PC-3 (cell line): Measurements from ENCODE around the gene IL10. TPM values are rescaled to one million over a fixed set of nuclear protein-coding genes. Genes with fewer than 3 reads are reported as not detected.

Experiments
- ATAC-seq: fragments of 200-7000 bp; cut with Tn5 transposase; 2 replicates; pipeline ENCODE4 v1.9.1; 2020; ENCODE audit warnings: mild to moderate bottlenecking, moderate library complexity
- BruUV-seq: library from RNA; stranded (reverse); fragments of 400-500 nt; replicated peaks from 2 replicates; lab custom pipeline; 2021; lab: Mats Ljungman, UMichigan
- CTCF ChIA-PET: fragments of 300-600 bp; sonication (Branson Sonifier 250); formaldehyde crosslinking; loops from one replicate; lab custom pipeline; 2022; ENCODE audit warnings: antibody characterized with exemption; lab: Charles Lee
- POLR2A ChIA-PET: fragments of 300-600 bp; sonication (Branson Sonifier 250); formaldehyde crosslinking; loops from one replicate; lab custom pipeline; 2022; ENCODE audit warnings: antibody characterized with exemption; ENCODE audit not compliant: unreplicated experiment; lab: Charles Lee
- DNase-seq: peaks from one replicate; pipeline ENCODE4 v3.0.0-alpha.2; 2015
- H2AFZ ChIP-seq: fragments of 300-600 bp; sonication (generic); 2 replicates; pipeline ENCODE4 v1.6.0; 2016; ENCODE audit warnings: antibody characterized with exemption, low read length
- H3F3A ChIP-seq: fragments of 300-600 bp; sonication (generic); one replicate; pipeline ENCODE4 v1.6.0; 2017; ENCODE audit warnings: antibody characterized with exemption, low read length, control low read depth, mild to moderate bottlenecking; ENCODE audit not compliant: unreplicated experiment
- H3K27ac ChIP-seq: fragments of 300-600 bp; sonication (generic); 2 replicates; pipeline ENCODE4 v1.5.1; 2016; ENCODE audit warnings: mild to moderate bottlenecking, low read length
- H3K27me3 ChIP-seq: fragments of 300-600 bp; sonication (generic); 2 replicates; pipeline ENCODE4 v1.6.1; 2016; ENCODE audit warnings: low read length, mixed read lengths
- H3K36me3 ChIP-seq: fragments of 300-600 bp; sonication (generic); 2 replicates; pipeline ENCODE4 v1.6.1; 2016; ENCODE audit warnings: low read depth, mixed run types, low read length, mixed read lengths
- H3K4me1 ChIP-seq: fragments of 300-600 bp; sonication (generic); 2 replicates; pipeline ENCODE4 v1.5.1; 2016; ENCODE audit warnings: low read length; ENCODE audit not compliant: insufficient read depth
- H3K4me2 ChIP-seq: fragments of 300-600 bp; sonication (generic); 2 replicates; pipeline ENCODE4 v1.6.0; 2016; ENCODE audit warnings: low read length
- H3K4me3 ChIP-seq: fragments of 300-600 bp; sonication (generic); 2 replicates; pipeline ENCODE4 v1.5.1; 2016; ENCODE audit warnings: mild to moderate bottlenecking, low read length, mixed read lengths
- H3K79me2 ChIP-seq: fragments of 300-600 bp; sonication (generic); 2 replicates; pipeline ENCODE4 v1.6.1; 2017; ENCODE audit warnings: low read length, mixed read lengths
- H3K9ac ChIP-seq: fragments of 300-600 bp; sonication (generic); 2 replicates; pipeline ENCODE4 v1.6.0; 2016; ENCODE audit warnings: mild to moderate bottlenecking, low read length
- H3K9me2 ChIP-seq: fragments of 300-600 bp; sonication (generic); replicated peaks from 2 replicates; pipeline ENCODE4 v1.6.1; 2016; ENCODE audit warnings: mixed run types, low read length, mixed read lengths
- H3K9me3 ChIP-seq: fragments of 300-600 bp; sonication (generic); 2 replicates; pipeline ENCODE4 v1.6.1; 2016; ENCODE audit warnings: low read length, mixed read lengths
- H4K20me1 ChIP-seq: fragments of 300-600 bp; sonication (generic); 2 replicates; pipeline ENCODE4 v1.6.1; 2016; ENCODE audit warnings: low read length, mixed read lengths
- EZH2 ChIP-seq: fragments of 300-600 bp; sonication (generic); IDR thresholded peaks from one replicate; pipeline ENCODE4 v1.6.1; 2017; ENCODE audit warnings: antibody characterized with exemption, mild to moderate bottlenecking, low read length; ENCODE audit not compliant: unreplicated experiment
- EZH2phosphoT487 ChIP-seq: fragments of 300-600 bp; sonication (generic); IDR thresholded peaks from 2 replicates; pipeline ENCODE4 v1.6.1; 2018; ENCODE audit warnings: mild to moderate bottlenecking, antibody characterized with exemption, low read length, borderline replicate concordance
- intact Hi-C: fragments of 100-400 bp; cut with micrococcal nuclease; formaldehyde crosslinking; loops from 2 replicates; pipeline ENCODE4 v1.9.0; 2023
- total RNA-seq: library from RNA; depleted of rRNA; stranded (reverse); fragments of >200 nt; gene quantifications from 2 replicates; pipeline ENCODE4 v1.2.3, GENCODE V29; 2014
- TF ChIP-seq, protein P1 (sequence below): fragments of 300-600 bp; sonication (generic); conservative IDR thresholded peaks from 2 replicates; pipeline ENCODE4 v1.5.1; 2017; ENCODE audit warnings: antibody characterized with exemption, low read depth, mild to moderate bottlenecking, low read length

The IL10 gene
- total RNA-seq, 1 experiment from 2014 or later, result not detected

DNA sequence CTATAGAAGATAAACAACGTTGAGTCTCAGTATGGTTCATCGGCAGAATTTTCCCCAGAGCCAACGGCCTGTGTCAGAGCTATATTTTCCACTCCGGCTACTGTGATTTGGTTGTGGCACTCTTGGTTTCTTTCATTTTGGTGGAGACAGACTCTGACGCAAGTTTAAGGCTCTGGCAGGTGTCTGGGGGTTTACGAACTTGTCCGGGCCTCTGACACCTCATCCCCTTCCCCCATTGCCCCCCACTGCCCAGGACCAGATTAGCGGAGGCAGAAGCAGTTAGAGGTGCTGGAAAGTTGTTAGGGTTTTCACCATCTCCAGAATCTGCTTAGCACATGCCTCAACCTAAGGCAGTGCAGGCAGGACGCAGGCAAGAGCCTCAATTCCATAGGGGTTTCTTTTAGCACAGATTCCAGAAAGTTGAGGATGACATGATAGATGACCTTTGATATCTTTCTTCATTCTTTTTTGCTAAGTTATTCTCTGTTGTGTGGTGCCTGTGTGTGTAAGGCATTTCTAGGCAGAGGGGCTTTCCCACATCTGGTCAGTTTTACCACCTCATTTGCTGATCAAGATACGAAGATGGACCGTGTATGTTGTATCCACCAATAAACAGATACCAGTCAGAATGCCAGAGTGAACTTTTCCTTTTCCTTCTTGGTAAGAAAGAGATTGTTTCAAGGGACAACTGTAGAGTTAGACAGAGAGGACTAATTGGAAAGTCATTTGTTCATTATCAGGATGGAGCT is 18.4 kb upstream of the IL10 start:
- Histone ChIP-seq H3K9me3 (no peaks in the 10 kb centered on the region), H3K9me2 (no peaks in the 10 kb centered on the region), H3K79me2 (no peaks in the 10 kb centered on the region), H3K4me3 (no peak overlapping the region), H3K4me1 (no peaks in the 10 kb centered on the region), H3K4me2 (no peak overlapping the region), H3K36me3 (no peaks in the 10 kb centered on the region), H2AFZ (no peak overlapping the region), H3K27ac (no peak overlapping the region), H3K9ac (no peak overlapping the region), H3F3A (no peaks in the 10 kb centered on the region), H3K27me3 (peaks cover 53% of the 10 kb centered on the region), H4K20me1 (no peaks in the 10 kb centered on the region)
- intact Hi-C loops, result no loop called here
- DNase-seq (no peak), ATAC-seq (no peak)
- TF ChIP-seq, protein P1, sequence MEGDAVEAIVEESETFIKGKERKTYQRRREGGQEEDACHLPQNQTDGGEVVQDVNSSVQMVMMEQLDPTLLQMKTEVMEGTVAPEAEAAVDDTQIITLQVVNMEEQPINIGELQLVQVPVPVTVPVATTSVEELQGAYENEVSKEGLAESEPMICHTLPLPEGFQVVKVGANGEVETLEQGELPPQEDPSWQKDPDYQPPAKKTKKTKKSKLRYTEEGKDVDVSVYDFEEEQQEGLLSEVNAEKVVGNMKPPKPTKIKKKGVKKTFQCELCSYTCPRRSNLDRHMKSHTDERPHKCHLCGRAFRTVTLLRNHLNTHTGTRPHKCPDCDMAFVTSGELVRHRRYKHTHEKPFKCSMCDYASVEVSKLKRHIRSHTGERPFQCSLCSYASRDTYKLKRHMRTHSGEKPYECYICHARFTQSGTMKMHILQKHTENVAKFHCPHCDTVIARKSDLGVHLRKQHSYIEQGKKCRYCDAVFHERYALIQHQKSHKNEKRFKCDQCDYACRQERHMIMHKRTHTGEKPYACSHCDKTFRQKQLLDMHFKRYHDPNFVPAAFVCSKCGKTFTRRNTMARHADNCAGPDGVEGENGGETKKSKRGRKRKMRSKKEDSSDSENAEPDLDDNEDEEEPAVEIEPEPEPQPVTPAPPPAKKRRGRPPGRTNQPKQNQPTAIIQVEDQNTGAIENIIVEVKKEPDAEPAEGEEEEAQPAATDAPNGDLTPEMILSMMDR, result no peak
- TF ChIP-seq EZH2phosphoT487, result no peak
- no peak for TF ChIP-seq EZH2
- ChIA-PET CTCF (interaction anchor here (0.7 kb wide), 1 partner anchor 11 kb away, joined by 4 read pairs; no protein-coding TSS in a partner anchor), POLR2A (interaction anchor here (0.6 kb wide), 1 partner anchor 138 kb away, joined by 4 read pairs; no protein-coding TSS in a partner anchor)
- BruUV-seq, result no TSS peak

- Histone ChIP-seq H3K9me2 (no peaks in the 10 kb centered on the region), H3K27me3 (peaks cover 61% of the 10 kb centered on the region), H4K20me1 (no peaks in the 10 kb centered on the region), H3K4me2 (no peak overlapping the region), H3F3A (no peaks in the 10 kb centered on the region), H3K9me3 (no peaks in the 10 kb centered on the region), H3K9ac (no peak overlapping the region), H3K4me3 (no peak overlapping the region), H3K36me3 (no peaks in the 10 kb centered on the region), H2AFZ (no peak overlapping the region), H3K27ac (no peak overlapping the region), H3K79me2 (no peaks in the 10 kb centered on the region), H3K4me1 (no peaks in the 10 kb centered on the region)
- intact Hi-C loops, result no loop called here
- BruUV-seq, result no TSS peak
- no peak for DNase-seq
- no peak for ATAC-seq
- CTCF ChIA-PET, result no interaction called here
- TF ChIP-seq, protein P1, result no peak
- TF ChIP-seq EZH2phosphoT487 (no peak), EZH2 (no peak)
- POLR2A ChIA-PET, result no interaction called here
These were observed 16.3 kb upstream of the IL10 start for GRCh38 chr1:206788487-206789050.

DNA sequence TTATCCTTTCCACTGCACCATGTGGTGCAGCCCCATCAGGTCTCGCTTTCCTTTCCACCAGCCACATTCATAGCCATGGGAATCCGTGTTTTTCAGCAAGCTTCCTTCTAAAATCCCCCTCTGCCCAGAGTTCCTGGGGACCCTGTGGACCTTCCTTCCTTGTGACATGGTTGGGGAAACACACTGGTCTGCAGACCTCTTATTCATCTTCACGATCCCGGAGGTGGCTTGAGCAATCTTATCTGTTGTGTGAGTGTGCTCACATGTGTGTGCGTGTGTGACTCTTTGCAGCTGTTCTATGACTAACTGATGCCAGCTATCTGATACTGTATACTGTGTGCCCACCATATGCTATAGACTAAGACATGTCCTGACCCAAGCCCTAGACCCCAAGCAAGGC is 15.6 kb upstream of the IL10 start:
- no peaks in the 10 kb centered on the region for H4K20me1 ChIP-seq
- H3K27ac ChIP-seq, result no peak overlapping the region
- BruUV-seq, result no TSS peak
- DNase-seq, result no peak
- no peak overlapping the region for H3K4me3 ChIP-seq
- H3K9me3 ChIP-seq, result no peaks in the 10 kb centered on the region
- H3K9ac ChIP-seq, result no peak overlapping the region
- CTCF ChIA-PET, result no interaction called here
- H2AFZ ChIP-seq, result no peak overlapping the region
- H3K4me2 ChIP-seq, result no peak overlapping the region
- POLR2A ChIA-PET, result no interaction called here
- H3K9me2 ChIP-seq, result no peaks in the 10 kb centered on the region
- intact Hi-C loops, result no loop called here
- no peaks in the 10 kb centered on the region for H3K4me1 ChIP-seq
- peaks cover 66% of the 10 kb centered on the region for H3K27me3 ChIP-seq
- ATAC-seq, result no peak
- no peaks in the 10 kb centered on the region for H3K36me3 ChIP-seq
- no peaks in the 10 kb centered on the region for H3F3A ChIP-seq
- TF ChIP-seq EZH2phosphoT487 (no peak), EZH2 (no peak)
- TF ChIP-seq, protein P1, result no peak
- no peaks in the 10 kb centered on the region for H3K79me2 ChIP-seq
